ENCODE results near the gene RASGRP3.

The RASGRP3 gene

GRCh38 chr2:33492399-33493134 is 16.1 kb downstream of the RASGRP3 start:
- no peak for DNase-seq (ENCODE audit: low read depth)

GRCh38 chr2:33494155-33494779 is 17.8 kb downstream of the RASGRP3 start:
- no peak for DNase-seq (ENCODE audit: low read depth)

- no peak for DNase-seq (ENCODE audit: low read depth)
Observed at GRCh38 chr2:33494877-33495641, 18.6 kb downstream of the RASGRP3 start.

- no peak for DNase-seq (ENCODE audit: low read depth)
Observed at GRCh38 chr2:33495683-33496082, 19.2 kb downstream of the RASGRP3 start.

- no peak for DNase-seq (ENCODE audit: low read depth)
Observed at GRCh38 chr2:33496150-33496549, 19.7 kb downstream of the RASGRP3 start.

GRCh38 chr2:33496726-33497125 is 20.3 kb downstream of the RASGRP3 start:
- no peak for DNase-seq (ENCODE audit: low read depth)

GRCh38 chr2:33497221-33497650 is 20.8 kb downstream of the RASGRP3 start:
- no peak for DNase-seq (ENCODE audit: low read depth)

GRCh38 chr2:33498291-33498956 is 22.0 kb downstream of the RASGRP3 start:
- no peak for DNase-seq (ENCODE audit: low read depth)

GRCh38 chr2:33500177-33500576 is 23.7 kb downstream of the RASGRP3 start:
- DNase-seq (ENCODE audit: low read depth), result no peak

GRCh38 chr2:33502025-33502424 is 25.6 kb downstream of the RASGRP3 start:
- no peak for DNase-seq (ENCODE audit: low read depth)

GRCh38 chr2:33503002-33503401 is 26.6 kb downstream of the RASGRP3 start:
- no peak for DNase-seq (ENCODE audit: low read depth)

GRCh38 chr2:33505966-33506365 is 29.5 kb downstream of the RASGRP3 start:
- no peak for DNase-seq (ENCODE audit: low read depth)

- DNase-seq (ENCODE audit: low read depth), result no peak
Observed at GRCh38 chr2:33509908-33510585, 33.6 kb downstream of the RASGRP3 start.

- no peak for DNase-seq (ENCODE audit: low read depth)
Observed at GRCh38 chr2:33510586-33510968, 34.1 kb downstream of the RASGRP3 start.

- DNase-seq (ENCODE audit: low read depth), result no peak
Observed at GRCh38 chr2:33511141-33511540, 34.7 kb downstream of the RASGRP3 start.

GRCh38 chr2:33512112-33512511 is 35.7 kb downstream of the RASGRP3 start:
- no peak for DNase-seq (ENCODE audit: low read depth)

- DNase-seq (ENCODE audit: low read depth), result no peak
Observed at GRCh38 chr2:33513480-33513879, 37.0 kb downstream of the RASGRP3 start.

GRCh38 chr2:33516456-33516995 is 40.1 kb downstream of the RASGRP3 start:
- no peak for DNase-seq (ENCODE audit: low read depth)

GRCh38 chr2:33518200-33518599 is 41.8 kb downstream of the RASGRP3 start:
- no peak for DNase-seq (ENCODE audit: low read depth)

- DNase-seq (ENCODE audit: low read depth), result no peak
Observed at GRCh38 chr2:33518929-33519328, 42.5 kb downstream of the RASGRP3 start.

- DNase-seq (ENCODE audit: low read depth), result no peak
Observed at GRCh38 chr2:33521791-33522281, 45.4 kb downstream of the RASGRP3 start.

Data from non-pigmented ciliary epithelial cell (primary cell).